SK-N-SH (cell line): ENCODE data around the gene NCBP2L.

Source experiments
- CHD2 ChIP-seq: fragments of 150-350 bp; IDR thresholded peaks from 2 replicates; pipeline ENCODE4 v1.6.1; 2018; ENCODE audit warnings: low read length; ENCODE audit not compliant: partially characterized antibody
- CTCF ChIP-seq: fragments of 200-600 bp; sonication (generic); IDR thresholded peaks from 2 replicates; pipeline ENCODE4 v1.6.1; 2017; ENCODE audit warnings: antibody characterized with exemption, mild to moderate bottlenecking, moderate library complexity
- EZH2phosphoT487 ChIP-seq: fragments of 200-600 bp; sonication (generic); IDR thresholded peaks from 2 replicates; pipeline ENCODE4 v1.6.1; 2017; ENCODE audit warnings: low read depth, mixed run types, mild to moderate bottlenecking, antibody characterized with exemption, moderate library complexity, borderline replicate concordance
- JUND ChIP-seq: IDR thresholded peaks from 2 replicates; pipeline ENCODE4 v1.4.0; 2012
- MAX ChIP-seq: IDR thresholded peaks from 2 replicates; pipeline ENCODE4 v1.4.0; 2012; ENCODE audit warnings: low read depth
- PBX3 ChIP-seq: IDR thresholded peaks from 2 replicates; pipeline ENCODE4; 2012
- POLR2AphosphoS5 ChIP-seq: IDR thresholded peaks from 2 replicates; pipeline ENCODE4 v1.6.1; 2012; ENCODE audit warnings: low read depth, low read length
- RAD21 ChIP-seq: IDR thresholded peaks from 2 replicates; pipeline ENCODE4 v1.6.1; 2012; ENCODE audit warnings: mild to moderate bottlenecking, low read length
- RFX5 ChIP-seq: IDR thresholded peaks from 2 replicates; pipeline ENCODE4 v1.6.1; 2012; ENCODE audit warnings: mild to moderate bottlenecking, improper control_type of control experiment, low read length
- RXRA ChIP-seq: IDR thresholded peaks from 2 replicates; pipeline ENCODE4 v1.4.0; 2012; ENCODE audit warnings: low read depth, mild to moderate bottlenecking, borderline replicate concordance
- ZBTB33 ChIP-seq: IDR thresholded peaks from 2 replicates; pipeline ENCODE4 v1.4.0; 2012; ENCODE audit warnings: low read depth, borderline replicate concordance

- TF ChIP-seq JUND: no peak
- no peak for TF ChIP-seq CTCF
- no peak for TF ChIP-seq POLR2AphosphoS5
- TF ChIP-seq RAD21: no peak
- TF ChIP-seq ZBTB33: no peak
- no peak for TF ChIP-seq CHD2
- no peak for TF ChIP-seq EZH2phosphoT487
- TF ChIP-seq MAX: no peak
- no peak for TF ChIP-seq RXRA
- no peak for TF ChIP-seq RFX5
- no peak for TF ChIP-seq PBX3
Measured at GRCh38 chrX:107764845-107765608, 12.5 kb upstream of the NCBP2L start.
